GM19467 (cell line): ENCODE data around the gene TMEM19.

ENCODE experiments used
- ATAC-seq: cut with Tn5 transposase; IDR thresholded peaks from one replicate; pipeline ENCODE4 v1.9.1; 2021; ENCODE audit warnings: mild to moderate bottlenecking, moderate library complexity; ENCODE audit not compliant: unreplicated experiment

The TMEM19 gene

DNA sequence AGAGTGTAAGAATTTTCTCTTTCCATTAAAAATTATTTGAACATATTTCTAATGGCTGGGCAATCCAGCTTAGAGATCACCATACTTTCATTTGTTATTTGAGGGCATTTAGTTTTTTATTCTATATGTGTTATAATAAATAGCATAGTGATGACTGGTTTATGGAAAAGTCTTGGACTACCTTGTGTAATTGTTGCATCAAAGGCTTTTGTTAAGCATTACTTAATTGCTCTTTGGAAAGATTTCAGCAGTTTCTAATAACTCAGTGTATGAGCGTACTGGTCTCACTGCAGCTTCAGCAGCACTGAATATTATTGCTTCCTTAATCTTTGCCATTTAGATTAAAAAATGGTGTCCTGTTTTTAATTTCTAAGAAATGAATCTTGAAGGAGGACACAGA lies 22.8 kb downstream of the TMEM19 start:
- ATAC-seq: no peak

- ATAC-seq: no peak
Measured at GRCh38 chr12:71710276-71711125, 24.6 kb downstream of the TMEM19 start.

- ATAC-seq: no peak
Measured at GRCh38 chr12:71718611-71719010, 32.7 kb downstream of the TMEM19 start.

GRCh38 chr12:71719647-71720370 lies 33.9 kb downstream of the TMEM19 start:
- no peak for ATAC-seq

DNA sequence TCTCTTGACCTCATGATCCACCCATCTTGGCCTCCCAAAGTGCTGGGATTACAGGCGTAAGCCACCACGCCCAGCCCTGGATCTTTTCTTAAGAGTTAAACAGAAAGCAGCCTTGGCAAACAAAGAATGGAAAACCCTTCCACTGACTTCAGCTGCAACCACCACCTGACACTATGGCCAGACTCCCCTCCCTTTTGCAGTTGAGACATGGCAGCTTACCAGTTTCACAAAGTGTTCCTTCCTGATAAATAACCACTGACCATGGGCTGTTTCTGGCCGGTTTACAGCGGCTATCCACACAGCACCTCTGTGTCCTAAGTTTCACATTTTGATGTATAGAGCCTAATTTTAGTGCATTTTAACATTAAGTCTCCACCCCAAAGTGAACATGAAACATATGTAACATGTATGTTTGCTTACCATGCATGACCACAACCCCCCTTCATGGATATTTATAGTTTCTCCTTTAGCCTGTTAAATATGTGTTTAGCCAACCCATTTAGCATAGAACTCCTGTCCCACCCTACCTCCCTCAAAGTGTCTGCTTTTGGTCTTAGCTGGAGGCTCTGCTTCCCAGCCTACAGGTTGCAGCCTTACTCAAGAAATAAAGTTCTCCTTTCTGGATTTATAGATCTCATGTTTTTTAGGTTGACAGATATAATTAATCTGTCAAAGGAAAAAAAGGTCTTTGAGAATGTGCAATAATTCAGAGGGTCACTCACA lies 36.1 kb downstream of the TMEM19 start:
- no peak for ATAC-seq

GRCh38 chr12:71725011-71725410 lies 39.1 kb downstream of the TMEM19 start:
- no peak for ATAC-seq

GRCh38 chr12:71726548-71726947 lies 40.7 kb downstream of the TMEM19 start:
- ATAC-seq: no peak

GRCh38 chr12:71727958-71728357 lies 42.1 kb downstream of the TMEM19 start:
- ATAC-seq: no peak

- ATAC-seq: no peak
Measured at GRCh38 chr12:71730936-71731335, 45.1 kb downstream of the TMEM19 start.

- no peak for ATAC-seq
Measured at GRCh38 chr12:71731439-71732356, 45.8 kb downstream of the TMEM19 start.

- no peak for ATAC-seq
Measured at GRCh38 chr12:71732357-71732712, 46.5 kb downstream of the TMEM19 start.

- no peak for ATAC-seq
Measured at GRCh38 chr12:71737197-71737596, 51.3 kb downstream of the TMEM19 start.

DNA sequence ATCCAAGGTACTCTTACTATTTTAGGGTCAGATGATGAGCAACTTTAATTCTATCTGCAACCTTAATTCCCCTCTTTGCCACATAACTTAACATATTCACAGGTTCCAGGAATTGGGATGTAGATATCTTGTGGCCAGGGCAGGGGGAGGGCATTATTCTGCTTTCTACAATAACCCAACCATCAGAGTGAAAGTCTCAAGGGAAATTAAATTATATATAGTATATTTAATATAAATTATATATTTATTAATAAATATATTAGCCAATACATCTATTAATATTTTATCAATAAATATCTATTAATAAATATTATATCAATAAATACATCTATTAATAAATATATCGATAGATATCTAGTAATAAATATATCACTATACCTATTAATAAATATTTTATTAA lies 57.1 kb downstream of the TMEM19 start:
- ATAC-seq: no peak

DNA sequence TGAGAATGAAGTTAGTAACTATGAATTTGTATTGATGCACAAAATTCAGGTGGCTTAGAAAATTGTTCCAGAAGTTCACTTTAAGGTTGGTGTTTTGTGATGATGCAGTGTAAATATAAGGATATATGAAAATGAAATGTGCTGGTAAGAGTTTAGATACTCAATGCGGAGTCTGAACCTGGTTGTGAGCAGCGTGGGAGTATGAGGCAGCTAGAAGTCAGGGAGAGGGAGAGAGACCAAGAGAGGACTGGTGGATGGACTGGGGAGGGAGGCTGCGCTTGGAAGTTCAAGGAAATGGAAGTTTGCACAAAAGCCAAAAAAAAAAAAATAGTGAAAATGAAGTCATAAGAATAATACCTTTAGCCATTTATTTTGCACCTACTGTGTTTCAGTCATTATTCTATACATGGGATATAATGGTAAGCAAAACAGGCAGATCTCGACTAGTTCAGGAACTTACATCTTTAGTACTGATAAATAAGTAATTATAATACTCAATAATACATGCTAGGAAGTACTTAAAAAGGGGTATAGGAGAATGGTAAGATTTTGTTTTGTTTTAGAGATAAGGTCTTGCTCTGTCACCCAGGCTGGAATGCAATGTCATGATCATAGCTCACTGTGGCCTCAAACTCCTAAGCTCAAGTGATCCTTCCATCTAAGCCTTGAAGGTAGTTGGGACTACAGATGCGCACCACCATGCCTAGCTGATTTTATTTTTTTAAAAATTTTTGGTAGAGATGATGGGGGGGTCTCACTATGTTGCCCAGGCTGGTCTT lies 58.8 kb downstream of the TMEM19 start:
- ATAC-seq: no peak

- ATAC-seq: peak; percentile 90
Measured at GRCh38 chr12:71746974-71747611, 61.2 kb downstream of the TMEM19 start.

- no peak for ATAC-seq
Measured at GRCh38 chr12:71748081-71748850, 62.4 kb downstream of the TMEM19 start.

DNA sequence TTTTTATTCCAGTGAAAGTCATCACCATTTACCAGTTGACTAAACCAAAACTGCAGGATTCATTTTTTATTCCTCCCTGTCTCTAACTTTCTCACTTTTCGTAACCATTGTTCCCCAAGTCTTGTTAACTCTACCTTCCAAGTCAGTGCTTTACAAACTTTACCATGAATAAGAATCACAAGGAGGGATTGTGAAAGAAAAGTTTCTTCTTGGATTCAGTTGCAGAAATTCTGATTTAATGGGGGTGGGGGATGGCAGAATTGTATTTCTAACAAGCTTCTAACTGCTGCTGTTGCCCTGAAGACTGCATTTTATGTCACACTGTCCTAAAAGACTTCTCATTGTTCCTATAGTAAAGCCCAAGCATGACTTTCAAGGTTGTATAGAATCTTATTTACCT lies 63.8 kb downstream of the TMEM19 start:
- ATAC-seq: no peak

DNA sequence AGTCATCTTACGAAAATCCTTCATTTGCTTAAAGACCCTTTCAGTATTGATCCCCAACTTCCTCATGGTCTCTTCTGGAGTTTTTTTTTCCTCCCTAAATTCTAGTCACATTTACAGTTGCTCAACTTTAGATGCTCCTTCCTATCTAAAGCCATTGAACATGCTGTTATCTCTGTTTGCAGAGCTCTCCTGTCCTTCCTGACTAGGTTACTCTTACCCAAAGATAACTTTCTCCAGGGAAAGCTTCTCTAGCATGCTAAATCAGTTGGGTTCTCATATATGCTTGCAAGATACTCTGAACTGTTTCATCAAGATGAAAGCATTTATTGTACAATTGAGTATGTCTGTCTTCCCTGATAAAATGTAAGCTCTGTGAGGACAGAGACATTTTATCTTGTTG lies 67.0 kb downstream of the TMEM19 start:
- ATAC-seq: no peak
